Esophagus squamous epithelium (tissue), 4 donors: ENCODE data around the gene SCAPER.

ENCODE experiments used
- CTCF ChIP-seq, 6 experiments: fragments of 450-650 bp in 4 of 6; fragments of 200-600 bp in 2 of 6; sonication (generic) in 2 of 6; IDR thresholded peaks; one replicate each; pipeline ENCODE4 v1.5.1; 2016 to 2019; ENCODE audit warnings: antibody characterized with exemption in 6 of 6, mild to moderate bottlenecking in 4 of 6, moderate library complexity in 4 of 6
- POLR2A ChIP-seq, 4 donors: fragments of 450-650 bp; IDR thresholded peaks; one replicate each; pipeline ENCODE4 v1.6.1; 2017; ENCODE audit warnings: antibody characterized with exemption in 4 of 4, mild to moderate bottlenecking in 4 of 4, moderate library complexity in 3 of 4

GRCh38 chr15:76647612-76648011, 257.5 kb downstream of the SCAPER start:
- TF ChIP-seq CTCF (IDR thresholded peaks at IDR 0.05) (no peak), POLR2A (IDR thresholded peaks at IDR 0.05) (no peak)
